Renal cortex interstitium (tissue), 11 donors: ENCODE results near the gene CREBBP. TPM values are rescaled to one million over a fixed set of nuclear protein-coding genes. Genes with fewer than 3 reads are reported as not detected.

Experiments used
- DNase-seq, 11 donors: peaks; one replicate each; pipeline ENCODE4 v3.0.0-alpha.2; 2013; ENCODE audit warnings: low read depth in 9 of 11, low spot score in 4 of 11; ENCODE audit errors: extremely low read depth in 1 of 11
- polyA plus RNA-seq, 3 donors: library from polyadenylated mRNA; unstranded; fragments of 120-200 nt; gene quantifications; one replicate each; pipeline ENCODE4 v1.2.1, GENCODE V29; 2013; ENCODE audit not compliant: insufficient read length in 3 of 3

The CREBBP gene
- polyA plus RNA-seq, 3 donors = 74.6 to 85.9 (median 84.2) TPM

GRCh38 chr16:3864562-3864961, 16.0 kb downstream of the CREBBP start:
- DNase-seq = no peak

- no peak for DNase-seq
These were observed 16.9 kb downstream of the CREBBP start for GRCh38 chr16:3863587-3863986.

GRCh38 chr16:3861808-3862451, 18.6 kb downstream of the CREBBP start:
- no peak for DNase-seq

DNA sequence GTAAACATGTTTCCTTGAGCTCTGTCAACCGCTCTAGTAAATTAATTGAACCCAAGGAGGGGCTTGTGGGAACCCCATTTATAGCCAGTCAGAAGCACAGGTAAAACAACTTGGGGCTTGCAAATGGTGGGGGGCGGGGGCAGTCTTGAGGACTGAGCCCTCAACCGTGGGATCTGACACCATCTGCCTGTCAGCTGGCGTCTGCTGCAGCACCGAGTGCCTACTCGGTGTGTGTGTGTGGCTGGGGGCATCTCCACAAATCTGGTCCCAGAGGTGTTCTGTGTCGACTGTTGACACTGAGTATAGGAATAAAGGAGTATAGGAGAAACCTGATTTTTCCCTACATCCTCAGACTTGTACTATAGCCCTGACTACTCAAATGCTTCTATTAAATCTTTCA, 20.6 kb downstream of the CREBBP start:
- no peak for DNase-seq

DNA sequence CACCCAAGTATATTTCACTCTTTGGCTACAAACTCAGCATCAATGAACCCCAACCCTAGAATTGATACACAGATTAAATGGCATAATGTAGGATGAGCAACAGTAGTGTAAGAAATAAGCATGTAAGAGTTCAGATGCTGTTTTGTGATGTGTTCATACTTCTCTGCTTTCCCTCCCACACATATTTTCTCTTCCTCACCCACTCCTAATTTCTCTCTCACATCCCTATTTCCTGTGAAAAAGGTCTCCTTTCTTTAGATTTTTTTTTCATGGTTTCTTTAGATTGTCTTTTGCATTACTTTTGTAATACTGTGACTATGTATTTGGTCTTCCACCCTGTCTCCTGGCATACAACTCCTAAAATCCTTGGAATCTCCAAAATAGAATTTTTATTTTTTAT, 21.7 kb downstream of the CREBBP start:
- DNase-seq = no peak

DNA sequence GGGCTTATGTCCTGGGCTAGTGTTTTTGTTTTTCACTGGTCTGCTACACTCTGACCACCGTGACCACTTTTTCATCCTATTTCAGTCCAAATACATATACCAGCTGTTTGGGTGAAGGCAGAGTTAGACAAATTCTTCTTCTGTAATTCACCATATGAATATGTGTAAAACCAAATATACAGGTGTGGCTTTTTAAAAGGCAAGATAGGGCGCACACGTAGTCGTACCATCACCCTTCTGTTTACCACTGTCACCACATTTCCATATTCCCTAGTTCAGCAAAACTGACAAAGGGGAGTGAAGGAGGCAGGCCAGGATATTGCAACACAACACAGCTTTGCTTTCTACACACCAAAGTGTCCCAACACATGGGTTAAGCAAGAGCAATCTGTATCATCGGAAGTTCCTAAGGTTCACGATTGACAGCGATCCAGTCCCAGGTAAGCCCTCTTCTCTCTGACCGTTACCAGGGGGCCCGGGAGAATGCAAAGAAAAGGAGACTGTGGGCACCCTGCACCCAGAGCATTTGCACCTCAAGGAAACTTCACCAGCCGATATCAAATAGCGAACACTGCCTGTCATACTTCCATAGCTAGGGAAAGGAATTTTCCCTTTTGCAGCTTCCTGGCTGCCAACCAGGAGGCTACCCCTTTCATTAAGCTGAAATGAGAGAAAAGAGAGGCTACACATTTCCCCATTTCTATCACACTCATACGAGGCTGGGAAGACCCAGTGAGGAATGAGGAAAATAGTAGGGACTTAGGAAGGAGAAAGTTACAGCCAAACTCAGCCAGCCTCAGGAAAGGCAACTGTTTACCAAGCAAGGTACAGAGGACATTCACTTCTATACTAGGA, 23.1 kb downstream of the CREBBP start:
- no peak for DNase-seq

DNA sequence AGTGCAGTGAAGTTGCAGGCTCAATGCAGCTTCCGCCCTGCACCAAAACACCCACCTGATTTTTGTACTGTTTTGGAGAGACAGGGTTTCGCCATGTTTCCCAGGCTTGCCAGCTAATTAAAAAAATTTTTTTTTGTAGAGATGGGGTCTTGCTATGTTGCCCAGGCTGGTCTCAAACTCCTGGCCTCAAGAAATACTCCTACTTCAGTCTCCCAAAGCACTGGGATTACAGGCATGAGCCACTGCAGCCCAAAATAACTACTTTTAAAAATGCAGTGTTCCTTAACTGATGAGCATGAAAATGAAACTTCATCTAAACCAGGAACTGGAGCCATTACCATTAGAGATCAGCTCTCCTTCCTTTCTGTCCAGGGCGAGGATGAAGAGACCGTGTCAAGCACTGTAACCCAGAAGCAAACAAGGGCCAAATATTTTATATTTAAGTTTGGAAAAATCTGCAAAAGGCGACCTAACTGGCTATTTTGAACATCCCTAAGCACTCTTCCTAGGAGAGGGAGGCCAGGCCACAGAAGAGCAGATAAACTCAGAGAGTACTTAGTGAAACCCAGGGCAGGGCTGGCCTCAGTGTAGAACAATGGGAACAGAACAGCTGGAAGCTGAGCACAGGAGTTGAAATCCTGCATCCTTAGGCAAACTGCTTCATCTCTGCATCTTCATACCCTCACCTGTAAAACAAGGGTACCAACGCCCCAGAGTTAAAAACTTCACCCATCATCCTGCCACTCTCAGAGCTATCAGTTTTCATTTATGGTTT, 24.0 kb downstream of the CREBBP start:
- no peak for DNase-seq

GRCh38 chr16:3854750-3855541, 25.6 kb downstream of the CREBBP start:
- no peak for DNase-seq

- no peak for DNase-seq
These were observed 30.0 kb downstream of the CREBBP start for GRCh38 chr16:3850544-3850899.

DNA sequence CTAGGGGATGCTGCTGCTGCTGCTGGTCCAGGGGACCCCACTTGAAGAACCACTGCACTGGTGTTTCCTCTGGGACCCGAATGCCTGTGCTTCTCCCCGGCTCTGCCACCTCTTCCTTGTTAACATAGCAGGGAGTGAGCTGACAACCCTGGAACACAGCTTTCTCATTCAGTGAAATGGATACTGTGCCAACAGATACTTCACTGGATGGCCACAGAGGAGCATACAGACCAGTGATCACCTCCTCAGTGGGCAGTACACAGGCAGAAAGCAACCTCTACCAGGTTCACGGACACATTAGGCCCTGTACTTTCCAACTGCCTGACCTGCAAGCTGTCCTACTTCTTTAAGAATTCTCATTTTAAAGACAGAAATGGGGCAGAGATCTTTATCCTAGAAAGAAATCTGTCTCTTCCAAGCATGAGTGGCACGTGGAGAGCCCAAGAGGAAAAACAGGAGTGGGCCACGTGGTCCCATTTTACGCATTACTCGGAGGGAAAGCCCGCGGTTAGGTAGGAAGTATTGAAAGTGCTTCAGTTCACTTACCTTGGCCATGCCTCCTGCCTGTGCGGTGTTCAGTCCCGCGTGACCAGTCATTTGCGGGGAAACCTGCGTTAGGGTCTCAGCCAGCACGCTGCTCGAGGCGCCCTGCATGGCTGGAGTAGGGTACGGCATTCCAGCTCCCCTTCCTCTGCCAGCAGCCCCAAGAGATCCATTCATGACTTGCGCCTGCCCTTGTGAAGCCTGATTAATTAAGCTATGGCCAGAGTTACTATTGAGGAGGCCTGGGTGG, 30.6 kb downstream of the CREBBP start:
- DNase-seq = no peak

DNA sequence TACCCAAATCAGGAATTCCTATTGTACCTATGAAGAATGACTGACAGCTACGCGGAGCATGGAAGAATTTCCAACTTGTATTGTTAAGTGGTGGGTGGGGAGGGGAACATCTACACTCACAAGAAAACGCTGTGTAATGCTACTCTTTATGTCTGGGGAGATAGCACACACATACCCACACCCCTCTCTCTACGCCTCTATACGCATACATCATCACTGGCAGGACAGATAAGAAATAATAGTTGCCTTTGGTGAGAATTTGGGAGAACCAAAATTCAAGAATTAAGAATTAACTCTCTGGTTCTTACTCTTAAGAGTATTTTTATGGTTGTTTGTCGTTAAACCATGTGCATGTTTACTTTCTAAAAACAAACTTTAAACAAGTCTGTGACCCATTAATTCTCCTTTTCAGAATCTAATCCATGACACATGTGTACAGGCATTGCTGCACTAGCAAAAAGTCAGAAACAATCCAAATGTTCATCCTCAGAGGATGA, 33.9 kb downstream of the CREBBP start:
- no peak for DNase-seq

DNA sequence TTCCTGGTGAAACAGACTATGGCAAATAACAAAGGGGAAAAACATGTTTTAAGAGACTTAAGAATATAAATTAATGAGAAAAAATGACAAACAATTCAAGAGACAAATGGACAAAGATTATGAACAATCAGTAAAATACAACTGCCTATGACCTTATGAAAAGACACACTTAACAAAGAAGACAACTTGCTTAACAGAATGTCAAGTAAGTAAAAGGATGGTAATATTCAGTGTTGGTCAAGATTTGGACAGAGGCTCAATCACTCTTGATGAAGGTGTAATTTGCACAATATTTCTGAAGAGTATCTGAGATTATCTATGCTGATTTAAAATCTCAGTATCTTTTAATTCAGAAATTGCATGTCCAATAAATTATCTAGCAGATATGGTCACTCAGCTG, 34.4 kb downstream of the CREBBP start:
- no peak for DNase-seq

DNA sequence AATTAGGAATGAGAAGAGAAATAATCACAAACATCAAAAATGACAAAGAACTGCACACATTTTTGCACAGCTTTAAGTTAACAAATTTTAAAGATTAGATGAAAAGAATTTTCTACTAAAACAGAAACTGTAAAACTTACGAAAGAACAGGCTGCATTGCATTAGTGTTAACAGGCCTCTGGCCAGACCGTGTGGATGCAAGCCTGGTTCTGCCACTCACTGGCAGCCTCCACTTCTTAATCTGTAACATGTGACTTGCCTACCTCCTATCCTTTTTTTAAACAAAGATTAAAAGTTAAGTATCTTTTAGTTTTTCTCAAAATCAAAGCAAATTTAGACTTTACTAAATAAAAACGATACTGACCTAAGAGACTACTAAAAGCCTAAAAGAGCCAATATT, 37.5 kb downstream of the CREBBP start:
- DNase-seq = no peak

GRCh38 chr16:3841729-3842508, 38.6 kb downstream of the CREBBP start:
- DNase-seq = no peak

GRCh38 chr16:3839402-3840184, 40.9 kb downstream of the CREBBP start:
- no peak for DNase-seq

DNA sequence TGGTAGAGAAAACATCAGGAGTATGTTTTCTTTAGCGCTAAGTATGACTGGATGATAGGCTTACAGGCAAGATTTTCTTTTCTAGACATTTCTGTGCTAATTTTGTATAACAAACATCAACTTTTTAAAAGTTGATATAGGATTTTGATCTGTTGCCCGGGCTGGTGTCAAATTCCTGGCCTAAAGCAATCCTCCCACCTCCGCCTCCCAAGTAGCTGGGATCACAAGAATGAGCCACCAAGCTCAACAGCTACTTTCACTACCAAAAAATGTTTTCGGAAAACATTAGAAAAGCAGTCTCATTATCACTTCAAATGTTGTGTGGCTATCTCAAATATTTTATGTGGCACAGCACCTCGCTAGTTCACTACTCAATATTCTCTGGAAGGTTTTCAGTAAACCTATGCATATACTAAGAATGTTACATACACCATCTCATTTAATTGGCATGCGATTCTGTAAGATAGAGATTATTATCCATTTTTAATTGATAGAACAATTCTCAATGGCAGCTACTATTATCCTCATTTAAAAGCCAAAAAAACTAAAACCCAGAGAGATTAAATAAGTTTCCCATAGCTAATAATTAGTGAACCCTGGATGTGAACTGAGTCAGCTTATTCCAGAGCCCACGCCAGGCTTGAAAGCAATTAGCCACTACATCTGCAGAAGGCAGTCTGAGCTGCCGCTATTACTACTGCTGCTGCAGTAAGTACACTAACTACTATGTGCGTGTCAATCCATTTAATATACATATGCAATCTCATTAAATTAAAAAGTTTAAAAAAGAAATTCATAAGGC, 41.7 kb downstream of the CREBBP start:
- no peak for DNase-seq
